GM12878 (cell line): ENCODE data around the gene POU2AF2. TPM values are rescaled to one million over a fixed set of nuclear protein-coding genes. Genes with fewer than 3 reads are reported as not detected.

Experiments
- ATAC-seq: fragments of 200-7000 bp; cut with Tn5 transposase; 3 replicates; pipeline ENCODE4 v1.9.1; 2020; ENCODE audit warnings: mild to moderate bottlenecking, moderate library complexity
- BruUV-seq: library from RNA; stranded (reverse); fragments of 400-500 nt; replicated peaks from 2 replicates; lab custom pipeline; 2021; lab: Mats Ljungman, UMichigan
- CTCF ChIA-PET: fragments of 300-600 bp; sonication (Branson Sonifier 250); formaldehyde crosslinking; extraction: SDS; loops from one replicate; lab custom pipeline; 2021; ENCODE audit warnings: inconsistent platforms; lab: Yijun Ruan, JAX
- POLR2A ChIA-PET: fragments of 350-600 bp; formaldehyde crosslinking; extraction: SDS; loops from one replicate; lab custom pipeline; 2021; ENCODE audit warnings: inconsistent platforms; lab: Charles Lee
- RAD21 ChIA-PET: fragments of 300-600 bp; sonication (Branson Sonifier 250); formaldehyde crosslinking; loops from one replicate; lab custom pipeline; 2023; ENCODE audit warnings: antibody characterized with exemption; ENCODE audit not compliant: unreplicated experiment; lab: Charles Lee
- SMC1A ChIA-PET: fragments of 300-600 bp; sonication (Branson Sonifier 250); formaldehyde crosslinking; loops from one replicate; lab custom pipeline; 2023; ENCODE audit not compliant: unreplicated experiment, uncharacterized antibody; lab: Charles Lee
- DNase-seq: peaks from one replicate; pipeline ENCODE4 v3.0.0-alpha.2; 2011; ENCODE audit warnings: low read depth, low spot score
- FAIRE-seq: peaks from 3 replicates; lab custom pipeline; 2011; peaks lifted over from hg19 to GRCh38; lab: Jason Lieb, UNC
- H2AFZ ChIP-seq: 2 replicates; pipeline ENCODE4 v1.6.0; 2011; ENCODE audit warnings: low read depth, low read length, control low read depth; ENCODE audit not compliant: control insufficient read depth
- H3K27ac ChIP-seq: 2 replicates; pipeline ENCODE4 v1.5.1; 2011; ENCODE audit warnings: control low read depth; ENCODE audit not compliant: control insufficient read depth, insufficient read depth
- H3K27me3 ChIP-seq, 2 experiments: replicated peaks in 1 of 2; 2 replicates each; pipeline versions ENCODE4 v1.6.0 to v1.6.1; 2011; ENCODE audit warnings: low read length in 1 of 2; ENCODE audit not compliant: control insufficient read depth in 2 of 2, insufficient read depth in 2 of 2
- H3K36me3 ChIP-seq, 2 experiments: 2 replicates each; pipeline ENCODE4 v1.5.1; 2011; ENCODE audit warnings: low read length in 1 of 2; ENCODE audit not compliant: control insufficient read depth in 2 of 2, insufficient read depth in 2 of 2
- H3K4me1 ChIP-seq: 2 replicates; pipeline ENCODE4 v1.6.1; 2011; ENCODE audit warnings: mild to moderate bottlenecking, low read length, moderate library complexity, mixed read lengths; ENCODE audit not compliant: control insufficient read depth, insufficient read depth
- H3K4me2 ChIP-seq: 2 replicates; pipeline ENCODE4 v1.6.0; 2011; ENCODE audit warnings: control low read depth; ENCODE audit not compliant: control insufficient read depth, insufficient read depth
- H3K4me3 ChIP-seq: fragments of 200-600 bp; sonication (generic); 2 replicates; pipeline ENCODE4 v1.5.1; 2016
- H3K79me2 ChIP-seq: 2 replicates; pipeline ENCODE4 v1.6.0; 2011; ENCODE audit warnings: low read length; ENCODE audit not compliant: control insufficient read depth, insufficient read depth
- H3K9ac ChIP-seq: 2 replicates; pipeline ENCODE4 v1.8.0; 2011; ENCODE audit warnings: low read length, control low read depth, mixed read lengths; ENCODE audit not compliant: control insufficient read depth, insufficient read depth
- H3K9me3 ChIP-seq: replicated peaks from 3 replicates; pipeline ENCODE4 v1.5.1; 2011; ENCODE audit warnings: mild to moderate bottlenecking, low read length; ENCODE audit not compliant: control insufficient read depth, insufficient read depth
- H4K20me1 ChIP-seq: 2 replicates; pipeline ENCODE4 v1.6.0; 2011; ENCODE audit not compliant: control insufficient read depth, insufficient read depth
- BHLHE40 ChIP-seq, 2 experiments: fragments of 450-650 bp in 1 of 2; IDR thresholded peaks; 2 replicates each; pipeline ENCODE4 v1.6.1; 2011 to 2017; ENCODE audit warnings: low read depth in 2 of 2, borderline replicate concordance in 1 of 2, improper control_type of control experiment in 1 of 2, low read length in 1 of 2, mild to moderate bottlenecking in 1 of 2
- ETV6 ChIP-seq, 2 experiments: fragments of 450-650 bp in 1 of 2; IDR thresholded peaks in 1 of 2; conservative IDR thresholded peaks in 1 of 2; 2 replicates each; pipeline ENCODE4 v1.6.1; 2014; ENCODE audit warnings: antibody characterized with exemption in 1 of 2, borderline replicate concordance in 1 of 2, low read depth in 1 of 2, mild to moderate bottlenecking in 1 of 2, moderate library complexity in 1 of 2
- GABPA ChIP-seq: IDR thresholded peaks from 2 replicates; pipeline ENCODE4 v1.6.1; 2014; ENCODE audit warnings: antibody characterized with exemption, low read depth, mild to moderate bottlenecking, inconsistent platforms
- HDAC6 ChIP-seq: fragments of 200-600 bp; sonication (generic); IDR thresholded peaks from one replicate; pipeline ENCODE4 v1.8.0; 2017; ENCODE audit warnings: antibody characterized with exemption; ENCODE audit not compliant: unreplicated experiment
- MLLT1 ChIP-seq: fragments of 450-650 bp; IDR thresholded peaks from 2 replicates; pipeline ENCODE4 v1.6.1; 2016; ENCODE audit warnings: mild to moderate bottlenecking
- MTA2 ChIP-seq: fragments of 450-650 bp; IDR thresholded peaks from 2 replicates; pipeline ENCODE4 v1.6.1; 2016; ENCODE audit warnings: low read depth, mild to moderate bottlenecking, moderate library complexity
- MTA3 ChIP-seq: IDR thresholded peaks from 2 replicates; pipeline ENCODE4 v1.6.1; 2012; ENCODE audit warnings: low read length, inconsistent platforms, borderline replicate concordance
- RAD21 ChIP-seq: IDR thresholded peaks from 2 replicates; pipeline ENCODE4 v1.6.1; 2011; ENCODE audit warnings: mild to moderate bottlenecking, low read depth, low read length, moderate library complexity; ENCODE audit not compliant: insufficient read depth
- SPI1 ChIP-seq: IDR thresholded peaks from 2 replicates; pipeline ENCODE4 v1.6.1; 2011; ENCODE audit warnings: low read depth, mild to moderate bottlenecking, low read length, moderate library complexity, borderline replicate concordance; ENCODE audit not compliant: insufficient read depth
- SREBF1 ChIP-seq: IDR thresholded peaks from 2 replicates; pipeline ENCODE4 v1.6.1; 2012; ENCODE audit warnings: mild to moderate bottlenecking, low read length
- WGBS: methylation state at CpG from one replicate; pipeline ENCODE4 v1.1.6; 2016; ENCODE audit warnings: low lambda C conversion rate; ENCODE audit not compliant: insufficient replicate concordance, insufficient coverage; ENCODE audit errors: missing lambda C conversion rate; 5-methylcytosine and 5-hydroxymethylcytosine counted together
- in situ Hi-C: fragments of 300-500 bp; cut with MboI; formaldehyde crosslinking; loops from 9 replicates; pipeline ENCODE4 v1.14.3; 2018; ENCODE audit warnings: mixed read lengths
- intact Hi-C: fragments of 100-400 bp; cut with micrococcal nuclease; formaldehyde crosslinking; loops from one replicate; pipeline ENCODE4 v1.14.2; 2022; ENCODE audit not compliant: unreplicated experiment
- polyA plus RNA-seq, 11 experiments: library from polyadenylated mRNA; depleted of rRNA in 4 of 11; unstranded in 6 of 11; stranded (reverse) in 5 of 11; fragments of >200 nt; fragmentation: Nextera tagmentation in 4 of 11; fragmentation: Illumina TruSeq in 1 of 11; extraction: Ambion mirVana in 4 of 11; extraction: Trizol in 1 of 11; gene quantifications; 1 replicate in 1 of 11; 2 replicates in 10 of 11; pipeline versions ENCODE4 v1.2.1 to v1.2.3, GENCODE V29; 2011 to 2016; ENCODE audit warnings: inconsistent platforms in 2 of 11, missing spikeins in 2 of 11, low read depth in 1 of 11
- total RNA-seq, 4 experiments: library from RNA; depleted of rRNA in 3 of 4; stranded (reverse); fragments of >200 nt in 3 of 4; fragmentation: Illumina TruSeq in 1 of 4; extraction: Trizol in 1 of 4; gene quantifications; 2 replicates each; pipeline versions ENCODE4 v1.2.1 to v1.2.3, GENCODE V29; 2013 to 2021
- TF ChIP-seq, protein P1 (sequence below): fragments of 450-650 bp; formaldehyde crosslinking; IDR thresholded peaks from 2 replicates; pipeline ENCODE4 v1.5.0; 2022; ENCODE audit warnings: mild to moderate bottlenecking, missing genetic modification characterization
- TF ChIP-seq, protein P2 (sequence below): fragments of 150-350 bp; IDR thresholded peaks from 2 replicates; pipeline ENCODE4 v1.6.1; 2014; ENCODE audit warnings: mild to moderate bottlenecking, low read depth, low read length
- TF ChIP-seq, protein P3 (sequence below): fragments of 450-650 bp; IDR thresholded peaks from 2 replicates; pipeline ENCODE4 v1.6.1; 2016; ENCODE audit warnings: mild to moderate bottlenecking

The POU2AF2 gene
- total and polyA plus RNA-seq, 10 of the 15 experiments (the other 5 are each of a cell fraction or from before 2014, with no cell fraction given) = not detected

DNA sequence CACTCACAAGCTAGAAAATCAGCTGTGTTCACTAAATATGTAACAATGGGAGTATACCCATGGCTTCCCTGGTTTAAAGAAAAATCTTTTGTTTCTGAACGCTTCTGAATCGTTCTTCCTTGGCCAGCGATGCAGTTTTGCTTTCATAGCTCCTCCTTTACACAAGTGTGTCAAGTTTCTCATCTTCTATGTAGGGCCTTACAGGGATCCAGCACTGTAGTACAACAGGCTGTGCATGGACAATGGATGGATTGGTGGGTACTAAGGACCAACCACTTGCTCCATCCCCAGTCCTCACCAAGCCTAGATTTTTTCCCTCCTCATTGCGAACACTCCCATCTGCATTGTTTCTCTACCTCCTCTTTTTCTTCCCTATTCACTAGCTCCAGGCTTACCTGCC lies 24.3 kb upstream of the POU2AF2 start:
- FAIRE-seq = no peak
- Histone ChIP-seq H4K20me1 (no peaks in the 10 kb centered on the region), H3K9ac (no peak overlapping the region), H3K79me2 (no peaks in the 10 kb centered on the region), H3K4me3 (no peak overlapping the region), H3K36me3 (no peaks in the 10 kb centered on the region), H2AFZ (no peak overlapping the region), H3K27ac (no peak overlapping the region), H3K4me2 (no peak overlapping the region), H3K27me3 (no peaks in the 10 kb centered on the region), H3K4me1 (no peaks in the 10 kb centered on the region), H3K9me3 (no peaks in the 10 kb centered on the region)
- ChIA-PET RAD21 (no interaction called here), POLR2A (no interaction called here), CTCF (interaction anchor here (1.3 kb wide), 1 partner anchor 9 kb away, joined by 5 read pairs; no protein-coding TSS in a partner anchor), SMC1A (interaction anchor here (1.1 to 1.2 kb wide), 2 partner anchors 9 to 247 kb away, joined by 3 read pairs; no protein-coding TSS in a partner anchor)
- no peak for DNase-seq
- no TSS peak for BruUV-seq
- in situ Hi-C loops = no loop called here
- 70% methylated on average over 4 of the region's 4 CpGs for WGBS
- no peak for ATAC-seq
- intact Hi-C loops = loop anchor here (10.0 kb wide), 1 partner anchor 256 kb away; no protein-coding TSS in a partner anchor
- no peak for TF ChIP-seq SPI1
- TF ChIP-seq ETV6 (conservative IDR thresholded peaks at IDR 0.05 in 1 of 2, IDR thresholded peaks at IDR 0.05 in 1 of 2; ENCODE audit: borderline replicate concordance in 1 of 2, low read depth in 1 of 2) = no peak
- no peak for TF ChIP-seq MLLT1
- TF ChIP-seq HDAC6 = no peak
- no peak for TF ChIP-seq MTA3
- TF ChIP-seq MTA2 = no peak
- no peak for TF ChIP-seq RAD21
- TF ChIP-seq, protein P1, sequence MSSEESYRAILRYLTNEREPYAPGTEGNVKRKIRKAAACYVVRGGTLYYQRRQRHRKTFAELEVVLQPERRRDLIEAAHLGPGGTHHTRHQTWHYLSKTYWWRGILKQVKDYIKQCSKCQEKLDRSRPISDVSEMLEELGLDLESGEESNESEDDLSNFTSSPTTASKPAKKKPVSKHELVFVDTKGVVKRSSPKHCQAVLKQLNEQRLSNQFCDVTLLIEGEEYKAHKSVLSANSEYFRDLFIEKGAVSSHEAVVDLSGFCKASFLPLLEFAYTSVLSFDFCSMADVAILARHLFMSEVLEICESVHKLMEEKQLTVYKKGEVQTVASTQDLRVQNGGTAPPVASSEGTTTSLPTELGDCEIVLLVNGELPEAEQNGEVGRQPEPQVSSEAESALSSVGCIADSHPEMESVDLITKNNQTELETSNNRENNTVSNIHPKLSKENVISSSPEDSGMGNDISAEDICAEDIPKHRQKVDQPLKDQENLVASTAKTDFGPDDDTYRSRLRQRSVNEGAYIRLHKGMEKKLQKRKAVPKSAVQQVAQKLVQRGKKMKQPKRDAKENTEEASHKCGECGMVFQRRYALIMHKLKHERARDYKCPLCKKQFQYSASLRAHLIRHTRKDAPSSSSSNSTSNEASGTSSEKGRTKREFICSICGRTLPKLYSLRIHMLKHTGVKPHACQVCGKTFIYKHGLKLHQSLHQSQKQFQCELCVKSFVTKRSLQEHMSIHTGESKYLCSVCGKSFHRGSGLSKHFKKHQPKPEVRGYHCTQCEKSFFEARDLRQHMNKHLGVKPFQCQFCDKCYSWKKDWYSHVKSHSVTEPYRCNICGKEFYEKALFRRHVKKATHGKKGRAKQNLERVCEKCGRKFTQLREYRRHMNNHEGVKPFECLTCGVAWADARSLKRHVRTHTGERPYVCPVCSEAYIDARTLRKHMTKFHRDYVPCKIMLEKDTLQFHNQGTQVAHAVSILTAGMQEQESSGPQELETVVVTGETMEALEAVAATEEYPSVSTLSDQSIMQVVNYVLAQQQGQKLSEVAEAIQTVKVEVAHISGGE (CRISPR knock-in tag) = no peak
- TF ChIP-seq SREBF1 = no peak
- TF ChIP-seq, protein P2, sequence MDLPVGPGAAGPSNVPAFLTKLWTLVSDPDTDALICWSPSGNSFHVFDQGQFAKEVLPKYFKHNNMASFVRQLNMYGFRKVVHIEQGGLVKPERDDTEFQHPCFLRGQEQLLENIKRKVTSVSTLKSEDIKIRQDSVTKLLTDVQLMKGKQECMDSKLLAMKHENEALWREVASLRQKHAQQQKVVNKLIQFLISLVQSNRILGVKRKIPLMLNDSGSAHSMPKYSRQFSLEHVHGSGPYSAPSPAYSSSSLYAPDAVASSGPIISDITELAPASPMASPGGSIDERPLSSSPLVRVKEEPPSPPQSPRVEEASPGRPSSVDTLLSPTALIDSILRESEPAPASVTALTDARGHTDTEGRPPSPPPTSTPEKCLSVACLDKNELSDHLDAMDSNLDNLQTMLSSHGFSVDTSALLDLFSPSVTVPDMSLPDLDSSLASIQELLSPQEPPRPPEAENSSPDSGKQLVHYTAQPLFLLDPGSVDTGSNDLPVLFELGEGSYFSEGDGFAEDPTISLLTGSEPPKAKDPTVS = no peak
- TF ChIP-seq BHLHE40 (IDR thresholded peaks at IDR 0.05; ENCODE audit: borderline replicate concordance in 1 of 2, low read depth in 2 of 2, low read length in 1 of 2) = no peak
- TF ChIP-seq, protein P3, sequence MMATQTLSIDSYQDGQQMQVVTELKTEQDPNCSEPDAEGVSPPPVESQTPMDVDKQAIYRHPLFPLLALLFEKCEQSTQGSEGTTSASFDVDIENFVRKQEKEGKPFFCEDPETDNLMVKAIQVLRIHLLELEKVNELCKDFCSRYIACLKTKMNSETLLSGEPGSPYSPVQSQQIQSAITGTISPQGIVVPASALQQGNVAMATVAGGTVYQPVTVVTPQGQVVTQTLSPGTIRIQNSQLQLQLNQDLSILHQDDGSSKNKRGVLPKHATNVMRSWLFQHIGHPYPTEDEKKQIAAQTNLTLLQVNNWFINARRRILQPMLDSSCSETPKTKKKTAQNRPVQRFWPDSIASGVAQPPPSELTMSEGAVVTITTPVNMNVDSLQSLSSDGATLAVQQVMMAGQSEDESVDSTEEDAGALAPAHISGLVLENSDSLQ = no peak
- TF ChIP-seq GABPA = no peak
